H1 (cell line): Measurements from ENCODE around the gene PLB1. TPM values are rescaled to one million over a fixed set of nuclear protein-coding genes. Genes with fewer than 3 reads are reported as not detected.

Experiments
- ASH2L ChIP-seq: fragments of 200-600, 300-600 bp; sonication (generic); IDR thresholded peaks from one replicate; pipeline ENCODE4 v1.7.1; 2017; ENCODE audit warnings: low read length
- ATF3 ChIP-seq: IDR thresholded peaks from 2 replicates; pipeline ENCODE4 v1.6.1; 2011; ENCODE audit warnings: low read depth, mild to moderate bottlenecking, low read length; ENCODE audit not compliant: insufficient read depth
- BCL11A ChIP-seq, 2 experiments: IDR thresholded peaks; one replicate each; pipeline ENCODE4 v1.6.1; 2011; ENCODE audit warnings: low read depth in 2 of 2, low read length in 2 of 2, mild to moderate bottlenecking in 2 of 2
- CBX5 ChIP-seq: fragments of 300-800, 300-1000 bp; sonication (generic); IDR thresholded peaks from 2 replicates; pipeline ENCODE4 v1.7.1; 2016; ENCODE audit warnings: antibody characterized with exemption, low read length, low read depth
- CEBPB ChIP-seq: IDR thresholded peaks from 2 replicates; pipeline ENCODE4 v1.6.1; 2012; ENCODE audit warnings: low read depth, low read length
- CHD1 ChIP-seq: IDR thresholded peaks from 2 replicates; pipeline ENCODE4 v1.6.1; 2012; ENCODE audit warnings: low read depth, low read length, improper control_type of control experiment
- CREB1 ChIP-seq: IDR thresholded peaks from 2 replicates; pipeline ENCODE4 v1.6.1; 2012; ENCODE audit warnings: inconsistent platforms
- EGR1 ChIP-seq: IDR thresholded peaks from 2 replicates; pipeline ENCODE4 v1.6.1; 2011; ENCODE audit warnings: low read depth, low read length, borderline replicate concordance
- EP300 ChIP-seq, 2 experiments: IDR thresholded peaks; 1 replicate in 1 of 2; 2 replicates in 1 of 2; pipeline ENCODE4 v1.6.1; 2011 to 2012; ENCODE audit warnings: low read depth in 2 of 2, low read length in 2 of 2, mild to moderate bottlenecking in 2 of 2, borderline replicate concordance in 1 of 2, inconsistent platforms in 1 of 2, moderate library complexity in 1 of 2
- EZH2 ChIP-seq: fragments of 200-600 bp; sonication (generic); IDR thresholded peaks from 2 replicates; pipeline ENCODE4 v1.7.1; 2012; ENCODE audit warnings: low read depth, mild to moderate bottlenecking, moderate library complexity, low read length, inconsistent platforms; ENCODE audit not compliant: severe bottlenecking
- GTF2F1 ChIP-seq: IDR thresholded peaks from 2 replicates; pipeline ENCODE4 v1.6.1; 2012; ENCODE audit warnings: low read depth, low read length, improper control_type of control experiment, borderline replicate concordance
- JUN ChIP-seq: IDR thresholded peaks from 2 replicates; pipeline ENCODE4 v1.6.1; 2011; ENCODE audit warnings: low read depth, mild to moderate bottlenecking, improper control_type of control experiment, low read length
- JUND ChIP-seq: IDR thresholded peaks from 2 replicates; pipeline ENCODE4 v1.6.1; 2011; ENCODE audit warnings: mild to moderate bottlenecking, improper control_type of control experiment, low read length
- KDM1A ChIP-seq: fragments of 200-600, 300-600 bp; sonication (generic); IDR thresholded peaks from 2 replicates; pipeline ENCODE4 v1.7.1; 2016; ENCODE audit warnings: mild to moderate bottlenecking, low read length, borderline replicate concordance
- KDM5A ChIP-seq: fragments of 200-600 bp; IDR thresholded peaks from 2 replicates; pipeline ENCODE4 v1.7.1; 2012; ENCODE audit warnings: mild to moderate bottlenecking, low read length, inconsistent platforms, mixed read lengths
- NANOG ChIP-seq: IDR thresholded peaks from 2 replicates; pipeline ENCODE4 v1.6.1; 2011; ENCODE audit warnings: low read length, low read depth, mild to moderate bottlenecking, inconsistent platforms; ENCODE audit not compliant: insufficient read depth, poor library complexity, severe bottlenecking
- NRF1 ChIP-seq: IDR thresholded peaks from 2 replicates; pipeline ENCODE4 v1.6.1; 2011; ENCODE audit warnings: mild to moderate bottlenecking, low read depth, low read length, improper control_type of control experiment
- POLR2AphosphoS5 ChIP-seq: IDR thresholded peaks from 2 replicates; pipeline ENCODE4 v1.6.1; 2011; ENCODE audit warnings: low read depth, low read length
- POU5F1 ChIP-seq: IDR thresholded peaks from 2 replicates; pipeline ENCODE4 v1.6.1; 2011; ENCODE audit warnings: low read depth, mild to moderate bottlenecking, low read length, moderate library complexity
- RAD21 ChIP-seq, 2 experiments: IDR thresholded peaks in 1 of 2; conservative IDR thresholded peaks in 1 of 2; 2 replicates each; pipeline ENCODE4 v1.6.1; 2011; ENCODE audit warnings: low read depth in 2 of 2, low read length in 2 of 2, improper control_type of control experiment in 1 of 2, inconsistent platforms in 1 of 2, mild to moderate bottlenecking in 1 of 2, moderate library complexity in 1 of 2
- RBBP5 ChIP-seq: IDR thresholded peaks from 2 replicates; pipeline ENCODE4 v1.7.1; 2012; ENCODE audit warnings: low read depth, mild to moderate bottlenecking, inconsistent platforms, low read length, moderate library complexity, borderline replicate concordance
- RFX5 ChIP-seq: IDR thresholded peaks from 2 replicates; pipeline ENCODE4 v1.6.1; 2011; ENCODE audit warnings: low read depth, low read length, improper control_type of control experiment, borderline replicate concordance
- SIN3A ChIP-seq, 2 experiments: IDR thresholded peaks in 1 of 2; conservative IDR thresholded peaks in 1 of 2; 2 replicates each; pipeline ENCODE4 v1.6.1; 2011 to 2012; ENCODE audit warnings: low read length in 2 of 2, improper control_type of control experiment in 1 of 2, low read depth in 1 of 2, mild to moderate bottlenecking in 1 of 2
- SP4 ChIP-seq: IDR thresholded peaks from 2 replicates; pipeline ENCODE4 v1.6.1; 2012; ENCODE audit warnings: low read length, inconsistent platforms
- TEAD4 ChIP-seq: IDR thresholded peaks from 2 replicates; pipeline ENCODE4 v1.6.1; 2012; ENCODE audit warnings: low read depth, low read length, inconsistent platforms, mixed read lengths
- polyA plus RNA-seq, 7 experiments: library from polyadenylated mRNA; depleted of rRNA in 3 of 7; stranded (reverse) in 5 of 7; unstranded in 2 of 7; fragments of >200 nt in 5 of 7; fragments of 200-250 nt in 2 of 7; gene quantifications; 1 replicate in 5 of 7; 2 replicates in 1 of 7; 4 replicates in 1 of 7; pipeline versions ENCODE4 v1.2.1 to v1.2.3, GENCODE V29; 2011 to 2013; ENCODE audit warnings: missing spikeins in 2 of 7, mixed read lengths in 2 of 7
- total RNA-seq: library from RNA; stranded (reverse); fragmentation: NEBNext Ultra II Directional; extraction: Animal tissue kit (Norgen Biotek cat#: 25700); gene quantifications from 2 replicates; pipeline ENCODE4 v1.2.1, GENCODE V29; 2021

PLB1 gene
- total and polyA plus RNA-seq, 2 of the 8 experiments (the other 6 are each of a cell fraction or from before 2014, with no cell fraction given) = 0.20 to 0.36 TPM

- TF ChIP-seq CBX5 = no peak
- TF ChIP-seq ASH2L = no peak
- no peak for TF ChIP-seq TEAD4
- no peak for TF ChIP-seq SIN3A (conservative IDR thresholded peaks at IDR 0.05 in 1 of 2, IDR thresholded peaks at IDR 0.05 in 1 of 2; ENCODE audit: low read depth in 1 of 2, low read length in 2 of 2)
- 0 out of 2 replicates have a peak, but pooled peaks have one; percentile 26 for TF ChIP-seq CREB1
- TF ChIP-seq RFX5 = no peak
- no peak for TF ChIP-seq JUN
- no peak for TF ChIP-seq POU5F1
- TF ChIP-seq BCL11A (IDR thresholded peaks at IDR 0.05; ENCODE audit: low read depth in 2 of 2, low read length in 2 of 2) = no peak
- TF ChIP-seq JUND = no peak
- TF ChIP-seq EZH2 = no peak
- no peak for TF ChIP-seq POLR2AphosphoS5
- TF ChIP-seq CHD1 = no peak
- TF ChIP-seq KDM5A = no peak
- no peak for TF ChIP-seq NANOG
- TF ChIP-seq NRF1 = no peak
- no peak for TF ChIP-seq GTF2F1
- TF ChIP-seq SP4 = no peak
- TF ChIP-seq CEBPB = no peak
- no peak for TF ChIP-seq RBBP5
- TF ChIP-seq EP300 (IDR thresholded peaks at IDR 0.05; ENCODE audit: borderline replicate concordance in 1 of 2, low read depth in 2 of 2, low read length in 2 of 2) = 0 out of 3 replicates have a peak, but pooled peaks of 1 of the 2 experiments have one; percentile 47
- peak; percentile 96 to 97 for TF ChIP-seq RAD21 (IDR thresholded peaks at IDR 0.05 in 1 of 2, conservative IDR thresholded peaks at IDR 0.05 in 1 of 2; ENCODE audit: low read depth in 2 of 2, low read length in 2 of 2)
- TF ChIP-seq KDM1A = no peak
- TF ChIP-seq EGR1 = peak; percentile 55; the same call in 1 of the 2 replicates
- TF ChIP-seq ATF3 = no peak
These were observed 43.3 kb upstream of the PLB1 start (continued) for GRCh38 chr2:28452534-28453081.
